Measurements from ENCODE around the gene ADAMTSL5.
A peak's percentile ranks its signal among the peaks of the same experiment; 100 is the strongest.
"Not testable (repeated sequence)": the region's sequence is repeated elsewhere in the genome, so short reads cannot be mapped to it uniquely, and the experiment has no call there.

Gene ADAMTSL5

GRCh38 chr19:1486720-1487575 is 25.9 kb downstream of the ADAMTSL5 start:
- no peak overlapping the region for H3K27ac ChIP-seq

GRCh38 chr19:1483979-1484428 is 28.8 kb downstream of the ADAMTSL5 start:
- Histone ChIP-seq H3K27ac (no peak overlapping the region), H3K4me3 (no peak overlapping the region)

More at GRCh38 chr19:1486720-1487575, 25.9 kb downstream of the ADAMTSL5 start:
- no peak overlapping the region for H3K4me3 ChIP-seq

GRCh38 chr19:1483131-1483978 is 29.5 kb downstream of the ADAMTSL5 start:
- Histone ChIP-seq H3K4me3 (no peak overlapping the region), H3K27ac (no peak overlapping the region)

- no peak overlapping the region for H3K4me3 ChIP-seq
These were observed 30.3 kb downstream of the ADAMTSL5 start for GRCh38 chr19:1482361-1483130.

GRCh38 chr19:1481893-1482360 is 30.9 kb downstream of the ADAMTSL5 start:
- H3K27ac ChIP-seq, result no peak overlapping the region
- no peak overlapping the region for H3K4me3 ChIP-seq

More at GRCh38 chr19:1482361-1483130, 30.3 kb downstream of the ADAMTSL5 start:
- H3K27ac ChIP-seq, result no peak overlapping the region

GRCh38 chr19:1481224-1481892 is 31.5 kb downstream of the ADAMTSL5 start:
- Histone ChIP-seq H3K27ac (no peak overlapping the region), H3K4me3 (no peak overlapping the region)

- Histone ChIP-seq H3K4me3 (peak within 1 kb of the TSS; percentile 64 to 100 (median 98)), H3K27ac (peak within 1 kb of the TSS; percentile 45 to 92 (median 85))
These were observed 33.7 kb downstream of the ADAMTSL5 start, which contains the start of gene C19orf25 for GRCh38 chr19:1478934-1479707. Gene C19orf25, minus strand, starts transcription at chr19:1479215. Its CDS starts 312 bp downstream, at chr19:1478903.

- H3K27ac ChIP-seq, H3K4me3 ChIP-seq: not testable (repeated sequence)
These were observed 35.8 kb downstream of the ADAMTSL5 start for GRCh38 chr19:1477056-1477455.

GRCh38 chr19:1475751-1476437 is 36.9 kb downstream of the ADAMTSL5 start:
- H3K4me3 ChIP-seq, result no peak overlapping the region

GRCh38 chr19:1474765-1475351 is 38.0 kb downstream of the ADAMTSL5 start:
- H3K4me3 ChIP-seq, result no peak overlapping the region
- no peak overlapping the region for H3K27ac ChIP-seq

More at GRCh38 chr19:1475751-1476437, 36.9 kb downstream of the ADAMTSL5 start:
- no peak overlapping the region for H3K27ac ChIP-seq

GRCh38 chr19:1474011-1474764 is 38.6 kb downstream of the ADAMTSL5 start:
- H3K4me3 ChIP-seq, result no peak overlapping the region
- no peak overlapping the region for H3K27ac ChIP-seq

- no peak overlapping the region for H3K4me3 ChIP-seq
- no peak overlapping the region for H3K27ac ChIP-seq
These were observed 39.6 kb downstream of the ADAMTSL5 start for GRCh38 chr19:1473085-1473851.

GRCh38 chr19:1472231-1473084 is 40.4 kb downstream of the ADAMTSL5 start:
- Histone ChIP-seq H3K27ac (no peak overlapping the region), H3K4me3 (no peak overlapping the region)

- no peak overlapping the region for H3K27ac ChIP-seq
- H3K4me3 ChIP-seq, result peak overlapping the region in 1 of 7 experiments; percentile 41
These were observed 41.2 kb downstream of the ADAMTSL5 start for GRCh38 chr19:1471515-1472160.

All from skin epidermis (tissue), 12 donors.